Fibroblast of lung (primary cell): ENCODE data around the gene SLC20A1. TPM values are rescaled to one million over a fixed set of nuclear protein-coding genes. Genes with fewer than 3 reads are reported as not detected.
"Not testable (repeated sequence)": the region's sequence is repeated elsewhere in the genome, so short reads cannot be mapped to it uniquely, and the experiment has no call there.

Experiments used
- DNase-seq, 2 donors: peaks; one replicate each; pipeline versions ENCODE4 v3.0.0 to v3.0.0-alpha.2; 2010; ENCODE audit warnings: low read depth in 2 of 2
- H2AFZ ChIP-seq: 2 replicates; pipeline ENCODE4 v1.5.1; 2012; ENCODE audit warnings: low read length, control low read depth, inconsistent platforms
- H3K27ac ChIP-seq: 2 replicates; pipeline ENCODE4 v1.5.1; 2011; ENCODE audit warnings: low read length, control low read depth; ENCODE audit not compliant: insufficient read depth
- H3K27me3 ChIP-seq: 2 replicates; pipeline ENCODE4 v1.5.1; 2011; ENCODE audit warnings: mild to moderate bottlenecking, low read length; ENCODE audit not compliant: control insufficient read depth, insufficient read depth
- H3K36me3 ChIP-seq: 2 replicates; pipeline ENCODE4 v1.5.1; 2011; ENCODE audit warnings: low read length; ENCODE audit not compliant: control insufficient read depth, insufficient read depth
- H3K4me1 ChIP-seq: 2 replicates; pipeline ENCODE4 v1.5.1; 2011; ENCODE audit warnings: low read length; ENCODE audit not compliant: control insufficient read depth, insufficient read depth; ENCODE audit errors: extremely low read depth
- H3K4me2 ChIP-seq: 2 replicates; pipeline ENCODE4 v1.5.1; 2011; ENCODE audit warnings: low read length, control low read depth; ENCODE audit not compliant: insufficient read depth; ENCODE audit errors: extremely low read depth
- H3K4me3 ChIP-seq, 4 experiments: fragments of 200-600 bp in 1 of 4; sonication (generic) in 1 of 4; replicated peaks in 1 of 4; 2 replicates each; pipeline ENCODE4 v1.5.1; 2011 to 2016; ENCODE audit warnings: low read length in 4 of 4, low read depth in 3 of 4, mild to moderate bottlenecking in 3 of 4, control low read depth in 2 of 4, inconsistent platforms in 1 of 4, mixed read lengths in 1 of 4; ENCODE audit not compliant: insufficient read depth in 1 of 4; ENCODE audit errors: control extremely low read depth in 1 of 4
- H3K79me2 ChIP-seq: 2 replicates; pipeline ENCODE4 v1.5.1; 2012; ENCODE audit warnings: mild to moderate bottlenecking, low read length, inconsistent platforms; ENCODE audit not compliant: control insufficient read depth, insufficient read depth
- H3K9ac ChIP-seq: 2 replicates; pipeline ENCODE4 v1.5.1; 2011; ENCODE audit warnings: mild to moderate bottlenecking, low read length, control low read depth; ENCODE audit not compliant: insufficient read depth
- H3K9me3 ChIP-seq: 2 replicates; pipeline ENCODE4 v1.5.1; 2012; ENCODE audit warnings: low read depth, low read length; ENCODE audit not compliant: control insufficient read depth, insufficient read depth
- H4K20me1 ChIP-seq: 2 replicates; pipeline ENCODE4 v1.5.1; 2011; ENCODE audit warnings: low read length; ENCODE audit not compliant: control insufficient read depth, insufficient read depth; ENCODE audit errors: extremely low read depth
- CTCF ChIP-seq, 2 donors: IDR thresholded peaks in 1 of 2; conservative IDR thresholded peaks in 1 of 2; 1 replicate in 1 of 2; 2 replicates in 1 of 2; pipeline ENCODE4 v1.5.1; 2011 to 2012; ENCODE audit warnings: low read length in 2 of 2, control low read depth in 1 of 2, inconsistent platforms in 1 of 2, low read depth in 1 of 2, mild to moderate bottlenecking in 1 of 2
- EZH2 ChIP-seq: IDR thresholded peaks from 2 replicates; pipeline ENCODE4 v1.5.1; 2012; ENCODE audit warnings: low read length, control low read depth, mild to moderate bottlenecking; ENCODE audit errors: missing control alignments
- polyA plus RNA-seq, 2 donors: library from polyadenylated mRNA; depleted of rRNA in 1 of 2; stranded (reverse) in 1 of 2; unstranded in 1 of 2; fragments of >200 nt; gene quantifications; 2 replicates each; pipeline ENCODE4 v1.2.1, GENCODE V29; 2011 to 2012; ENCODE audit warnings: missing spikeins in 1 of 2
- total RNA-seq: library from RNA; depleted of rRNA; stranded (reverse); fragments of >200 nt; gene quantifications from 2 replicates; pipeline ENCODE4 v1.2.1, GENCODE V29; 2014

The SLC20A1 gene
- total and polyA plus RNA-seq, 2 donors (not counting 1 experiment from before 2014, with no cell fraction given), result 61.3 to 77.3 TPM

GRCh38 chr2:112664689-112665088 is 18.9 kb downstream of the SLC20A1 start:
- Histone ChIP-seq H3K27ac (no peak overlapping the region), H4K20me1 (no peaks in the 10 kb centered on the region)
- no peak for TF ChIP-seq EZH2
- no peak for TF ChIP-seq CTCF (conservative IDR thresholded peaks at IDR 0.05 in 1 of 2, IDR thresholded peaks at IDR 0.05 in 1 of 2; ENCODE audit: low read depth in 1 of 2, low read length in 2 of 2)

GRCh38 chr2:112665113-112665780 is 19.5 kb downstream of the SLC20A1 start:
- no peak for DNase-seq
- H3K36me3 ChIP-seq, result peaks cover 11% of the 10 kb centered on the region
- H4K20me1 ChIP-seq, result no peaks in the 10 kb centered on the region
- peaks cover 2% of the 10 kb centered on the region for H3K79me2 ChIP-seq
- no peak overlapping the region for H2AFZ ChIP-seq
- no peaks in the 10 kb centered on the region for H3K9me3 ChIP-seq
- no peaks in the 10 kb centered on the region for H3K4me1 ChIP-seq
- H3K27ac ChIP-seq, result no peak overlapping the region
- no peak for TF ChIP-seq CTCF (conservative IDR thresholded peaks at IDR 0.05 in 1 of 2, IDR thresholded peaks at IDR 0.05 in 1 of 2; ENCODE audit: low read depth in 1 of 2, low read length in 2 of 2)
- TF ChIP-seq EZH2, result no peak
- H3K9ac ChIP-seq, result no peak overlapping the region
- H3K4me3 ChIP-seq, result no peak overlapping the region
- H3K27me3 ChIP-seq, result no peaks in the 10 kb centered on the region
- no peak overlapping the region for H3K4me2 ChIP-seq

More at GRCh38 chr2:112664689-112665088, 18.9 kb downstream of the SLC20A1 start:
- Histone ChIP-seq H2AFZ (no peak overlapping the region), H3K36me3 (peaks cover 11% of the 10 kb centered on the region), H3K9me3 (no peaks in the 10 kb centered on the region), H3K4me3 (no peak overlapping the region), H3K4me1 (no peaks in the 10 kb centered on the region), H3K27me3 (no peaks in the 10 kb centered on the region), H3K79me2 (peaks cover 4% of the 10 kb centered on the region), H3K4me2 (no peak overlapping the region), H3K9ac (no peak overlapping the region)
- no peak for DNase-seq

- H3K9me3 ChIP-seq, result no peaks in the 10 kb centered on the region
- no peaks in the 10 kb centered on the region for H3K4me1 ChIP-seq
- H3K27me3 ChIP-seq, result no peaks in the 10 kb centered on the region
- no peak overlapping the region for H3K27ac ChIP-seq
- H3K4me2 ChIP-seq, result no peak overlapping the region
- H3K79me2 ChIP-seq, result no peaks in the 10 kb centered on the region
- no peak for TF ChIP-seq EZH2
- TF ChIP-seq CTCF (conservative IDR thresholded peaks at IDR 0.05 in 1 of 2, IDR thresholded peaks at IDR 0.05 in 1 of 2; ENCODE audit: low read depth in 1 of 2, low read length in 2 of 2), result no peak
- no peaks in the 10 kb centered on the region for H4K20me1 ChIP-seq
- no peak overlapping the region for H3K9ac ChIP-seq
- H3K4me3 ChIP-seq, result no peak overlapping the region
- peak in 1 of 2 donors; percentile 23 for DNase-seq
- H2AFZ ChIP-seq, result no peak overlapping the region
- H3K36me3 ChIP-seq, result peaks cover 10% of the 10 kb centered on the region
These were observed 21.0 kb downstream of the SLC20A1 start for GRCh38 chr2:112666761-112667122.

GRCh38 chr2:112667540-112667939 is 21.8 kb downstream of the SLC20A1 start:
- not testable (repeated sequence) for H3K27ac ChIP-seq, H4K20me1 ChIP-seq, H3K9me3 ChIP-seq, H3K9ac ChIP-seq, H2AFZ ChIP-seq, DNase-seq, H3K4me3 ChIP-seq, H3K4me2 ChIP-seq, H3K79me2 ChIP-seq, H3K27me3 ChIP-seq, H3K36me3 ChIP-seq, H3K4me1 ChIP-seq
